H9 (cell line): ENCODE measurements around the gene SPHKAP. TPM values are rescaled to one million over a fixed set of nuclear protein-coding genes. Genes with fewer than 3 reads are reported as not detected.

Experiments
- DNase-seq: peaks from one replicate; pipeline ENCODE4 v3.0.0-alpha.2; 2017
- H2AFZ ChIP-seq: one replicate; pipeline ENCODE4 v1.6.1; 2013; ENCODE audit warnings: mild to moderate bottlenecking, low read length, control low read depth, moderate library complexity
- H2AK5ac ChIP-seq: 2 replicates; pipeline ENCODE4 v1.6.1; 2013; ENCODE audit warnings: low read length, control low read depth, mixed read lengths; ENCODE audit not compliant: insufficient read length
- H2BK120ac ChIP-seq: one replicate; pipeline ENCODE4 v1.6.1; 2013; ENCODE audit warnings: low read depth, mild to moderate bottlenecking, low read length, control low read depth, inconsistent platforms; ENCODE audit not compliant: poor library complexity, severe bottlenecking
- H2BK12ac ChIP-seq: 2 replicates; pipeline ENCODE4 v1.6.1; 2013; ENCODE audit warnings: low read length, control low read depth, mixed read lengths, low read depth; ENCODE audit not compliant: insufficient read length
- H2BK15ac ChIP-seq: 2 replicates; pipeline ENCODE4 v1.6.1; 2013; ENCODE audit warnings: low read depth, low read length, control low read depth
- H2BK20ac ChIP-seq: one replicate; pipeline ENCODE4 v1.6.1; 2013; ENCODE audit warnings: low read depth, mild to moderate bottlenecking, low read length, control low read depth, inconsistent platforms; ENCODE audit not compliant: poor library complexity, severe bottlenecking
- H2BK5ac ChIP-seq: 2 replicates; pipeline ENCODE4 v1.6.1; 2013; ENCODE audit warnings: low read length, control low read depth, mixed read lengths; ENCODE audit not compliant: insufficient read length
- H3K14ac ChIP-seq: 2 replicates; pipeline ENCODE4 v1.6.1; 2013; ENCODE audit warnings: low read length, control low read depth; ENCODE audit not compliant: insufficient read depth
- H3K18ac ChIP-seq: 2 replicates; pipeline ENCODE4 v1.6.1; 2013; ENCODE audit warnings: low read depth, mild to moderate bottlenecking, mixed read lengths, low read length, control low read depth; ENCODE audit not compliant: insufficient read length
- H3K23ac ChIP-seq: 2 replicates; pipeline ENCODE4 v1.6.1; 2013; ENCODE audit warnings: low read length, control low read depth, mixed read lengths, low read depth; ENCODE audit not compliant: insufficient read length
- H3K23me2 ChIP-seq: 2 replicates; pipeline ENCODE4 v1.6.1; 2013; ENCODE audit warnings: low read depth, mild to moderate bottlenecking, mixed read lengths, low read length, control low read depth; ENCODE audit not compliant: insufficient read length, poor library complexity, severe bottlenecking
- H3K27ac ChIP-seq: 2 replicates; pipeline ENCODE4 v1.5.1; 2013; ENCODE audit warnings: low read length, control low read depth, mixed read lengths, low read depth; ENCODE audit not compliant: insufficient read length
- H3K27me3 ChIP-seq: 2 replicates; pipeline ENCODE4 v1.6.1; 2013; ENCODE audit warnings: low read length, control low read depth, inconsistent platforms; ENCODE audit not compliant: insufficient read depth
- H3K4ac ChIP-seq: 2 replicates; pipeline ENCODE4 v1.6.1; 2013; ENCODE audit warnings: low read depth, mild to moderate bottlenecking, control low read depth, inconsistent platforms, low read length, moderate library complexity
- H3K4me1 ChIP-seq: 2 replicates; pipeline ENCODE4 v1.6.1; 2013; ENCODE audit warnings: low read length, control low read depth, inconsistent platforms; ENCODE audit not compliant: insufficient read depth
- H3K4me2 ChIP-seq: 2 replicates; pipeline ENCODE4 v1.6.1; 2013; ENCODE audit warnings: low read length, control low read depth, mixed read lengths; ENCODE audit not compliant: insufficient read length, insufficient read depth
- H3K56ac ChIP-seq: 2 replicates; pipeline ENCODE4 v1.6.1; 2013; ENCODE audit warnings: low read depth, mild to moderate bottlenecking, mixed read lengths, low read length, control low read depth; ENCODE audit not compliant: insufficient read length
- H3K79me1 ChIP-seq: 2 replicates; pipeline ENCODE4 v1.6.1; 2013; ENCODE audit warnings: low read depth, mild to moderate bottlenecking, moderate library complexity, low read length, control low read depth, inconsistent platforms; ENCODE audit not compliant: insufficient read depth, poor library complexity, severe bottlenecking
- H3K79me2 ChIP-seq: 2 replicates; pipeline ENCODE4 v1.6.1; 2013; ENCODE audit warnings: low read length, control low read depth, inconsistent platforms; ENCODE audit not compliant: insufficient read depth
- H3K9ac ChIP-seq: 2 replicates; pipeline ENCODE4 v1.6.1; 2013; ENCODE audit warnings: low read length, control low read depth, mixed read lengths; ENCODE audit not compliant: insufficient read length; ENCODE audit errors: extremely low read depth
- H3K9me3 ChIP-seq: one replicate; pipeline ENCODE4 v1.6.1; 2013; ENCODE audit warnings: low read depth, low read length, inconsistent platforms; ENCODE audit not compliant: control insufficient read depth
- H3T11ph ChIP-seq: one replicate; pipeline ENCODE4 v1.6.1; 2013; ENCODE audit warnings: mild to moderate bottlenecking, low read length, control low read depth, inconsistent platforms
- H4K20me1 ChIP-seq: one replicate; pipeline ENCODE4 v1.6.1; 2013; ENCODE audit not compliant: control insufficient read depth, insufficient read length, insufficient read depth
- H4K5ac ChIP-seq: 2 replicates; pipeline ENCODE4 v1.6.1; 2013; ENCODE audit warnings: low read depth, mild to moderate bottlenecking, mixed read lengths, low read length, control low read depth; ENCODE audit not compliant: insufficient read length
- H4K8ac ChIP-seq: replicated peaks from 2 replicates; pipeline ENCODE4 v1.6.1; 2013; ENCODE audit warnings: low read length, control low read depth, mixed read lengths, low read depth; ENCODE audit not compliant: insufficient read length
- H4K91ac ChIP-seq: 2 replicates; pipeline ENCODE4 v1.6.1; 2013; ENCODE audit warnings: low read depth, mild to moderate bottlenecking, moderate library complexity, mixed read lengths, low read length, control low read depth; ENCODE audit not compliant: insufficient read length
- H3K27ac Mint-ChIP-seq, 3 experiments: 2 replicates in 2 of 3; 3 replicates in 1 of 3; pipeline ENCODE4 v1.8.0; 2020 to 2021; ENCODE audit warnings: mixed read lengths in 3 of 3, mild to moderate bottlenecking in 1 of 3, moderate library complexity in 1 of 3
- H3K27me3 Mint-ChIP-seq: 2 replicates; pipeline ENCODE4 v1.8.0; 2021; ENCODE audit warnings: low read depth, mild to moderate bottlenecking, moderate library complexity, mixed read lengths
- H3K36me3 Mint-ChIP-seq, 3 experiments: 2 replicates in 2 of 3; 3 replicates in 1 of 3; pipeline ENCODE4 v1.8.0; 2020 to 2021; ENCODE audit warnings: low read depth in 3 of 3, mixed read lengths in 3 of 3; ENCODE audit not compliant: insufficient read depth in 1 of 3
- H3K4me1 Mint-ChIP-seq, 2 experiments: 2 replicates each; pipeline ENCODE4 v1.8.0; 2020; ENCODE audit warnings: mixed read lengths in 2 of 2
- H3K4me3 Mint-ChIP-seq, 2 experiments: 2 replicates in 1 of 2; 3 replicates in 1 of 2; pipeline ENCODE4 v1.8.0; 2020 to 2021; ENCODE audit warnings: mild to moderate bottlenecking in 2 of 2, mixed read lengths in 2 of 2, moderate library complexity in 1 of 2
- H3K9me3 Mint-ChIP-seq, 2 experiments: 2 replicates in 1 of 2; 3 replicates in 1 of 2; pipeline ENCODE4 v1.8.0; 2020; ENCODE audit warnings: mild to moderate bottlenecking in 2 of 2, mixed read lengths in 2 of 2, moderate library complexity in 1 of 2
- WGBS: extraction: QIAGEN DNeasy Blood & Tissue Kit; methylation state at CpG from one replicate; pipeline ENCODE4 v1.1.7; 2013; ENCODE audit warnings: missing lambda C conversion rate, low lambda C conversion rate, mixed read lengths; ENCODE audit not compliant: insufficient read length; ENCODE audit errors: extremely low coverage; 5-methylcytosine and 5-hydroxymethylcytosine counted together
- total RNA-seq: library from RNA; stranded (reverse); gene quantifications from 2 replicates; pipeline ENCODE4 v1.2.1, GENCODE V29; 2021
- TF ChIP-seq, protein P1 (sequence below): fragments of 200-600 bp; sonication (generic); conservative IDR thresholded peaks from 3 replicates; pipeline ENCODE4 v1.8.0; 2021; ENCODE audit warnings: antibody characterized with exemption, mild to moderate bottlenecking

Gene SPHKAP
- total RNA-seq, 1 experiment from 2014 or later = not detected

GRCh38 chr2:228072669-228073068, 108.8 kb downstream of the SPHKAP start:
- no peak overlapping the region for H2AFZ ChIP-seq
- TF ChIP-seq, protein P1, sequence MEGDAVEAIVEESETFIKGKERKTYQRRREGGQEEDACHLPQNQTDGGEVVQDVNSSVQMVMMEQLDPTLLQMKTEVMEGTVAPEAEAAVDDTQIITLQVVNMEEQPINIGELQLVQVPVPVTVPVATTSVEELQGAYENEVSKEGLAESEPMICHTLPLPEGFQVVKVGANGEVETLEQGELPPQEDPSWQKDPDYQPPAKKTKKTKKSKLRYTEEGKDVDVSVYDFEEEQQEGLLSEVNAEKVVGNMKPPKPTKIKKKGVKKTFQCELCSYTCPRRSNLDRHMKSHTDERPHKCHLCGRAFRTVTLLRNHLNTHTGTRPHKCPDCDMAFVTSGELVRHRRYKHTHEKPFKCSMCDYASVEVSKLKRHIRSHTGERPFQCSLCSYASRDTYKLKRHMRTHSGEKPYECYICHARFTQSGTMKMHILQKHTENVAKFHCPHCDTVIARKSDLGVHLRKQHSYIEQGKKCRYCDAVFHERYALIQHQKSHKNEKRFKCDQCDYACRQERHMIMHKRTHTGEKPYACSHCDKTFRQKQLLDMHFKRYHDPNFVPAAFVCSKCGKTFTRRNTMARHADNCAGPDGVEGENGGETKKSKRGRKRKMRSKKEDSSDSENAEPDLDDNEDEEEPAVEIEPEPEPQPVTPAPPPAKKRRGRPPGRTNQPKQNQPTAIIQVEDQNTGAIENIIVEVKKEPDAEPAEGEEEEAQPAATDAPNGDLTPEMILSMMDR = no peak
- no peak overlapping the region for H2BK120ac ChIP-seq
- H3K79me1 ChIP-seq = no peaks in the 10 kb centered on the region
- no peaks in the 10 kb centered on the region; a peak in 1 of 5 replicates for H3K9me3 Mint-ChIP-seq
- no peak overlapping the region for H3K23ac ChIP-seq
- no peaks in the 10 kb centered on the region for H3K79me2 ChIP-seq
- H3K36me3 Mint-ChIP-seq = no peaks in the 10 kb centered on the region; a peak in 2 of 7 replicates
- H3K14ac ChIP-seq = no peak overlapping the region
- no peaks in the 10 kb centered on the region for H4K20me1 ChIP-seq
- H4K5ac ChIP-seq = no peak overlapping the region
- H3K4me2 ChIP-seq = no peak overlapping the region
- no peaks in the 10 kb centered on the region for H3K4me1 ChIP-seq
- H2BK20ac ChIP-seq = no peak overlapping the region
- H3T11ph ChIP-seq = no peak overlapping the region
- no peak overlapping the region for H4K91ac ChIP-seq
- H3K4me1 Mint-ChIP-seq = 0 out of 4 replicates have a peak, but pooled peaks cover 2 to 3% of the 10 kb centered on the region in 2 experiments
- H2BK12ac ChIP-seq = no peak overlapping the region
- no peak overlapping the region for H3K4me3 Mint-ChIP-seq
- no CpG with 5 or more reads among the region's 3 CpGs for WGBS
- no peak overlapping the region for H2AK5ac ChIP-seq
- DNase-seq = no peak
- H3K18ac ChIP-seq = no peak overlapping the region
- no peak overlapping the region for H4K8ac ChIP-seq
- no peak overlapping the region for H2BK5ac ChIP-seq
- no peaks in the 10 kb centered on the region for H3K9me3 ChIP-seq
- H3K4ac ChIP-seq = no peak overlapping the region
- H3K27me3 ChIP-seq = no peaks in the 10 kb centered on the region
- no peak overlapping the region for H3K9ac ChIP-seq
- H3K27me3 Mint-ChIP-seq = no peaks in the 10 kb centered on the region; the same call in 1 of the 2 replicates
- H3K56ac ChIP-seq = no peak overlapping the region
- H2BK15ac ChIP-seq = no peak overlapping the region
- no peak overlapping the region for H3K27ac ChIP-seq
- H3K23me2 ChIP-seq = no peaks in the 10 kb centered on the region
- H3K27ac Mint-ChIP-seq = no peak overlapping the region
